Measurements from ENCODE around the gene SOX5. TPM values are rescaled to one million over a fixed set of nuclear protein-coding genes. Genes with fewer than 3 reads are reported as not detected.

SOX5 gene
- total and polyA plus RNA-seq, 2 donors (not counting 1 experiment from before 2014, with no cell fraction given), result 3.9 to 17.2 TPM

DNA sequence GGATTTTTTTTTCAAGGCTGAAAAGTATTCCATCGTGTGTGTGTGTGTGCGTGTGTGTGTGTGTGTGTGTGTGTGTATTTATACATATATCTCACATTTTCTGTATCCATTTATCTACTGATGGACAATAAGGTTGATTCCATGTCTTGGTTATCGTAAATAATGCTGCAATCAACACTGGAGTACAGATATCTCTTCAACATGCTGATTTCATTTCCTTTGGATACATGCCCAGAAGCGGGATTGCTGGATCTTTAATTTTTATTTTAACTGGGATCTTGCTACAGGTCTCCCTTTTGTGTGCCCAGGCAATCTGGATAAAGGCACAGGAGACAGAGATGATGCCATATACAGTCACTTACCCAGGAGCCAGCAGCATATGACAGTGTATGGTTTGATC, 338.1 kb downstream of the SOX5 start:
- Histone ChIP-seq H3K36me3 (replicated peaks in 1 of 2; ENCODE audit: control extremely low read depth in 1 of 2, control insufficient read depth in 1 of 2, extremely low read depth in 1 of 2, insufficient read depth in 2 of 2, low read length in 1 of 2) (no peaks in the 10 kb centered on the region), H3K27ac (ENCODE audit: low read length in 2 of 2) (no peak overlapping the region), H3K27me3 (replicated peaks in 1 of 4; ENCODE audit: control extremely low read depth in 1 of 4, control insufficient read depth in 3 of 4, insufficient read depth in 4 of 4, low read length in 3 of 4) (no peaks in the 10 kb centered on the region), H3K79me2 (ENCODE audit: control insufficient read depth, insufficient read depth, low read length) (no peaks in the 10 kb centered on the region), H2AFZ (ENCODE audit: insufficient read depth, low read depth, low read length, poor library complexity, severe bottlenecking) (no peak overlapping the region), H4K20me1 (ENCODE audit: control insufficient read depth, insufficient read depth, low read length, poor library complexity, severe bottlenecking) (no peaks in the 10 kb centered on the region), H3K9ac (ENCODE audit: low read length) (no peak overlapping the region), H3K4me1 (ENCODE audit: control insufficient read depth in 2 of 2, insufficient read depth in 2 of 2, low read length in 2 of 2) (no peaks in the 10 kb centered on the region), H3K4me3 (ENCODE audit: control extremely low read depth in 1 of 5, extremely low read depth in 1 of 5, insufficient read depth in 1 of 5, low read depth in 2 of 5, low read length in 4 of 5) (no peak overlapping the region), H3K9me3 (ENCODE audit: control extremely low read depth in 1 of 3, control insufficient read depth in 2 of 3, insufficient read depth in 1 of 3, low read length in 2 of 3) (peaks cover 0 to 2% (median 0%) of the 10 kb centered on the region in 3 donors), H3K4me2 (replicated peaks; ENCODE audit: low read depth, low read length, poor library complexity, severe bottlenecking) (no peak overlapping the region)
- no peak for ATAC-seq (ENCODE audit: low read depth)
- H3K9me3 Mint-ChIP-seq (ENCODE audit: insufficient read depth), result peaks cover 3% of the 10 kb centered on the region
- ChIA-PET POLR2A (no interaction called here), CTCF (no interaction called here)
- H3K27me3 Mint-ChIP-seq, result no peaks in the 10 kb centered on the region
- no peak overlapping the region for H3K27ac Mint-ChIP-seq
- no peak overlapping the region for H3K4me3 Mint-ChIP-seq
- intact Hi-C loops (cut with micrococcal nuclease), result no loop called here
- WGBS (ENCODE audit: insufficient coverage), result 75% methylated on average over 1 of the region's 4 CpGs
- no peak for DNase-seq
- TF ChIP-seq CTCF (IDR thresholded peaks at IDR 0.05) (no peak), EZH2 (IDR thresholded peaks at IDR 0.05; ENCODE audit: borderline replicate concordance, insufficient read depth, low read depth, low read length, poor library complexity, severe bottlenecking) (no peak)
- H3K4me1 Mint-ChIP-seq, result no peaks in the 10 kb centered on the region

DNA sequence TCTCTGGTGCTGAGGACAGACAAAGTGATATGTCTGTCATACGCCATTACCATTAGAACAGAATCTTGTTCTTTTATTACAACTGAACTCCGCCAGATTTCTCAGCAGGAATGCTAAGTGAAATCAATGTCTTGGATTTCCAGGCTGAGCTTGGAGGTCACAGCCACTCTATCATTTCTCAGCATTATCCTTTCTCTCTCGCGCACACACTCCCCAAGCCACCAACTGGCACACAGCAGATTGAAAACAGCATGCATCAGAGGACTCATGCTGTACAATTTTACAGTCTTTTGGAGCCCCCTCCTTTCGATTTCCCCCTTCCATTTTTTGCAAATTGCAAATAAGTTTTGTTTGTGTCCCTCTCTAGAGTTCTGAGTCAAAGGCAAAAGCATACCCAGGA, 348.6 kb downstream of the SOX5 start:
- Histone ChIP-seq H3K4me3 (ENCODE audit: control extremely low read depth in 1 of 5, extremely low read depth in 1 of 5, insufficient read depth in 1 of 5, low read depth in 2 of 5, low read length in 4 of 5) (no peak overlapping the region), H3K4me1 (ENCODE audit: control insufficient read depth in 2 of 2, insufficient read depth in 2 of 2, low read length in 2 of 2) (no peaks in the 10 kb centered on the region), H3K36me3 (replicated peaks in 1 of 2; ENCODE audit: control extremely low read depth in 1 of 2, control insufficient read depth in 1 of 2, extremely low read depth in 1 of 2, insufficient read depth in 2 of 2, low read length in 1 of 2) (no peaks in the 10 kb centered on the region), H4K20me1 (ENCODE audit: control insufficient read depth, insufficient read depth, low read length, poor library complexity, severe bottlenecking) (no peaks in the 10 kb centered on the region), H3K9ac (ENCODE audit: low read length) (no peak overlapping the region), H3K79me2 (ENCODE audit: control insufficient read depth, insufficient read depth, low read length) (no peaks in the 10 kb centered on the region), H3K9me3 (ENCODE audit: control extremely low read depth in 1 of 3, control insufficient read depth in 2 of 3, insufficient read depth in 1 of 3, low read length in 2 of 3) (peaks cover 0 to 12% (median 1%) of the 10 kb centered on the region in 3 donors), H3K27me3 (replicated peaks in 1 of 4; ENCODE audit: control extremely low read depth in 1 of 4, control insufficient read depth in 3 of 4, insufficient read depth in 4 of 4, low read length in 3 of 4) (no peaks in the 10 kb centered on the region), H3K4me2 (replicated peaks; ENCODE audit: low read depth, low read length, poor library complexity, severe bottlenecking) (no peak overlapping the region), H2AFZ (ENCODE audit: insufficient read depth, low read depth, low read length, poor library complexity, severe bottlenecking) (no peak overlapping the region), H3K27ac (ENCODE audit: low read length in 2 of 2) (no peak overlapping the region)
- TF ChIP-seq EZH2 (IDR thresholded peaks at IDR 0.05; ENCODE audit: borderline replicate concordance, insufficient read depth, low read depth, low read length, poor library complexity, severe bottlenecking), result no peak
- WGBS (ENCODE audit: insufficient coverage), result 100% methylated on average over 5 of the region's 5 CpGs
- no peak for DNase-seq
- no peak for ATAC-seq (ENCODE audit: low read depth)
- ChIA-PET CTCF (no interaction called here), POLR2A (no interaction called here)
- no peaks in the 10 kb centered on the region for H3K4me1 Mint-ChIP-seq
- H3K27me3 Mint-ChIP-seq, result no peaks in the 10 kb centered on the region
- H3K4me3 Mint-ChIP-seq, result no peak overlapping the region
- H3K9me3 Mint-ChIP-seq (ENCODE audit: insufficient read depth), result peaks cover 10% of the 10 kb centered on the region
- intact Hi-C loops (cut with micrococcal nuclease), result no loop called here
- no peak overlapping the region for H3K27ac Mint-ChIP-seq

All from B cell (primary cell).